Measurements from ENCODE around the gene CBR3. TPM values are rescaled to one million over a fixed set of nuclear protein-coding genes. Genes with fewer than 3 reads are reported as not detected.
A peak's percentile ranks its signal among the peaks of the same experiment; 100 is the strongest.
"Not testable (repeated sequence)": the region's sequence is repeated elsewhere in the genome, so short reads cannot be mapped to it uniquely, and the experiment has no call there.

The CBR3 gene
- total RNA-seq, 1 donor from 2014 or later, result 6.5 TPM

DNA sequence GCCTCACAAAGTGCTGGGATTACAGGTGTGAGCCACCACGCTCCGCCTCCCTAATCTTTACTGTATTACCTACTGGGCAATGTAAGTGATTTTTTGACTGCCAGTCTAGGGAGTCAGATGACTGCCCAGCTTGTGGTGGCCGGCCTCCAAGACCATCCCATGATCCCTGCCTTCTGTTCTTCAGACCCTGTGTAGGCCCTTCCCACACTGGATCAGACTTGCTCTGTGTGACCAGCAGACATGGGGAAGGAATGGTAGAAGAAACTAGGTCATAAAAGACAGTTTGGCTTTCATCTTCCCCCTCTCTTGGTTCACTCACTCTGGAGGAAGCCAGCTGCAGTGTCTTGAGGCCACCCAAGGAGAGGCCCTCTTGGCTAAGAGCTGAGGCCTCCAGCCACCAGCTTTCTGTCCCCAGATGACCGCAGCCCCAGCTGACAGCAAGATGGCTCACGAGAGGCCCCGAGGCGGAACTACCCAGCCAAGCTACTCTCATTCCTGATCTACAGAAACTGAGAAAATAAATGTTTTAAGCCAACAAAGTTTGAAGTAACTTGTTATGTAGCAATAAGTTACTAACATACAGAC, 14.5 kb upstream of the CBR3 start:
- no peak for DNase-seq

DNA sequence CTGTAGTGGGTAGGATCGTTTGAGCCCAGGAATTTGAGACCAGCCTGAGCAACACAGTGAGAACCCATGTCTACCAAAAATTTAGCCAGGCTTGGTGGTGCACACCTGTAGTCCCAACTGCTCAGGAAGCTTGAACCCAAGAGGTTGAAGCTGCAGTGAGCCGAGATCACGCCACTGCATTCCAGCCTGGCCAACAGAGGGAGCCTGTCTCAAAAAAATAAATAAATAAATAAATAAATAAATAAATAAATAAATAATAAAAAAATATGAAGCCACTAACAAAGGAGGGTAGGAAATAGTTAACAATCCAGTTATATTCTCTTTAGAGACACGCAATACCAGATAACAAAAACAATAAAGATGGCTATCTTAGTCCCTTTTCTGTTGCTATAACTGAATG, 11.9 kb upstream of the CBR3 start:
- no peak for DNase-seq

DNA sequence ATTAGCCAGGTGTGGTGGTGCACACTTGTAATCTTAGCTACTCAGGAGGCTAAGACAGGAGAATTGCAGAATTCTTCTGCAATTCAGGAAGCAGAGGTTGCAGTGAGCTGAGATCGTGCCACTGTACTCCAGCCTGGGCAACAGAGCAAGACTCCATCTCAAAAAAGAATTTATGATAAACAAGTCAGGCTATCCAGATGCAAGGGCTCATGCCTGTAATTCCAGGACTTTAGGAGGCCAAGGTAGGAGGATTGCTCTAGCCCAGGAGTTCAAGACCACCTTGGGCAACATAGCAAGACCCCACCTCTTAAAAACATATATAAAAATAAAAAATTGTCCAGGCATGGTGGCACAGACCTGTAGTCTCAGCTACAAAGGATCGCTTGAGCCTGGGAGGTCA, 10.5 kb upstream of the CBR3 start:
- no peak for DNase-seq

DNA sequence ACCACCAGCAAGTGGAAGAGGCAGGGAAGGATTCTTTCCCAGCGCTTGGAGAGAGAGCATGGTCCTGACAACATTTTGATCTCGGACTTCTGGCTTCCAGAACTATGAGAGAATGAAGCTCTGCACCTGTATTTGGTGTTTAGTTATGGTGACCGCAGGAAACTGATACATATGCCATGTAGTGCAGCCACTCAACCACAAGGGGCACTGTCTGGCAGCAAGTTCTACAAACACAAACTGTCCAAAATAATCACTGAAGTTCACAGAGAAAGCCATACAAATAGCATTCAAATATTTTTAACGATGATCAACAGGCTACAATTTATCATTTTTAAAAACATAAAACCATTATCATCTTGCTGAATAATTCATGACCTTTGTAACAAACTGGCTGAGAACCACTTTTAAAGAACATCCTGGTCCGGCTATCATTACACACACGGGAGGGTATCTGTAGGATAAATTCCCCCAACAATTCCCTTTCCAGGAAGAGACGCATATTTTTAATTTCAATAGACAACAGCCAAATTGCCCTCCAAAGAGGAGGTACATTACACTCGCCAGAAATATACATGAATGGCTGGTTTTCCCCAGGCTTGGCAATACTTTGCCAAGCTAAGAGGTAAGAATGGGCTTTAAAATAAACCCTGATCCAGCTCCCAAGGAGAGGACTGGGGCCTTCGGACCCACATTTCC, 9.2 kb upstream of the CBR3 start:
- peak; percentile 65 for DNase-seq

DNA sequence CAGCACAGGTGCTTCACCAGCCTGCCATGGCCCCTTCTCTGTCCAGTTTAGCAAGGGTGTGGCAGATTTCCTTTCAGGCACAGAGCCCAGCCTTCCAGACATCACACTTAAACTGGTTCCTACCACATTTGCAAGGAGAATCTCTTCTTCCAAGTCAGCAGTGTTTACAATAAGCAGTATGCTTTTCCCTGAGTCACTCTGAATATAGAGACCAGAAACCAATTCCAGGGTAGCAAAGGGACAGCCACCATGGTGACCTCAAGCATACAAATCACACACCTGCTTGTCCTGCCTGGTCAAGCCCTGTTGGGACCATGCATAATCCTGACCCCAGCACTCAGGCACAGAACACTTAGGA, 8.7 kb upstream of the CBR3 start:
- no peak for DNase-seq

DNA sequence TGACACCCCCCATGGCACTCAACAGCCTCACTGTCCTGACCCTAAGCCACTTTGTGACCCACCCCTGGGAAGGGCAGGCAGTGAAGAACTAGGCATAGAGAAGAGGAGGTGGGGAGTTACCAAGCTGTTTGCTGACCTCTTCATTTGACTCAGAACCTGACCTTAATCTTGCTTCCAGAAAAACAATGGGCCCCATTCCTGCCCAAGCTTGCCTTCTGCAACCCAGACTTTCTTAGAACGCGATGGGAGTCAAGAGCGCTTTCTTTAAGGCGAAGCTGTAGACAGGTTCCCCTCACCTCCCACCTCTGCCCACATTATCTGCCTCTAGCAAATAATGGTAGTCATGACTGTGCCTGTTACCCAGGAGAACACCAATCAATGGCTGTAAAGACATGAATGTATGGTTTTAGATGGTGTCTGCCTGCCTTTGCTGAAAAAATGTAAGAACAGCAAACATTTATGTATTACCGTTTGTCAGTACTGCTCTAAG, 8.2 kb upstream of the CBR3 start:
- DNase-seq, result no peak

DNA sequence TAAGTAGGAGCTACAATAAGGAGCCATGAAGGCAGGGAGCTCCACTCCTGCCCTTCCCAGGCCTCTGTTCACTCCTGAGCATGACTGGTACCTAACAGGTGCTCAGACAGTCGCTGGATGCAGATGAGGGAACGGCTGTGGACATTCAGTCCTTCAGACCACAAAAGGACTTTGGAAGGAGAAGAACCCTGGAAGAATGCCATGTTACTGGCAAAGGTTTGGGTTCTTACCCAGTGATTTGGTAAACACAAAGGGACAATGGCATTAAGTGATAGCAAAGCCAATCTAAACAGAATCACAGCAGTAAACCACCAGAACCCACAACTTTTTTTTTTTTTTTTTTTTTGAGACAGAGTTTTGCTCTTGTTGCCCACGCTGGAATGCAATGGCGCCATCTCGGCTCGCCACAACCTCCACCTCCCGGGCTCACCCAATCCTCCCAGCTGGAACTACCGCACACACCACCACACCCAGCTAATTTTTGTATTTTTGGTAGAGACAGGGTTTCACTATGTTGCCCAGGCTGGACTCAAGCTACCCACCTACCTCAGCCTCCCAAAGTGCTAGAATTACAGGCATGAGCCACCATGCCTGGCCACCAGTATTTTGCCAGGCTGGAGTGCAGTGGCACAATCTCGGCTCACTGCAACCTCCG, 7.5 kb upstream of the CBR3 start:
- DNase-seq, result no peak

DNA sequence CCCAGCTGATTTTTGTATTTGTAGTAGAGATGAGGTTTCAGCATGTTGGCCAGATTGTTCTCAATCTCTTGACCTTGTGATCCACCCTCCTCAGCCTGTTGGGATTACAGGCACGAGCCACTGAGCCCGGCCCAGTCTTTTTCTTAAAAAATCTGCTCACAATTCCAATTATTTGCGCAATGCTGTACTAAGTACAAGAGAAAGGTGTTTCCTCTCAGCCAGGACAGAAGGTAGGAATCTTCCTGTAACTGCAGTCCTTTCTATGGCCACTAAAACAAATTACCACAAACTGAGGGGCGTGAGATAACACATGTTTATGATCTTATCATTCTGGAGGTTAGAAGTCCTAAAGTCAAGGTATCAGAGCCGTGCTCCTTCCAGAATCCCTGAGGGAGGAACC, 6.9 kb upstream of the CBR3 start:
- no peak for DNase-seq

DNA sequence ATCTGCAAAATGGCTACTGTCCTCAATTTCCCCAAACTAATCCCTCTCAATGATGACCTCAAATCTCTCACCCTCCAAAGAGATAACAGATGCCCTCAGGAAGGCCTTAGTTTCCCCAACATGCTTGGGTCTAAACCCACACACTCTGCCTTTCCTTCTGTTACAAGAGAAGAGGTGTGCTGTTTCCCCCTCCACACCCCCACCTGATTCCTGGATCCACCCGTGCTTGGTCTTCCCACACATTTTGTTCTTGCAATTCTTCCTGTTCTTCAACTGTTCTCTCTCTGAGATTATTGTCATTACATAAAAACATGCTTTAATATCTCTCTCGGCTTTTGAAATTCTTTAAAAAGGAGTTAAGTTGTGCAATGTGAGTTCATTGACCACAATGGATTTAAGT, 5.7 kb upstream of the CBR3 start:
- DNase-seq, result no peak

DNA sequence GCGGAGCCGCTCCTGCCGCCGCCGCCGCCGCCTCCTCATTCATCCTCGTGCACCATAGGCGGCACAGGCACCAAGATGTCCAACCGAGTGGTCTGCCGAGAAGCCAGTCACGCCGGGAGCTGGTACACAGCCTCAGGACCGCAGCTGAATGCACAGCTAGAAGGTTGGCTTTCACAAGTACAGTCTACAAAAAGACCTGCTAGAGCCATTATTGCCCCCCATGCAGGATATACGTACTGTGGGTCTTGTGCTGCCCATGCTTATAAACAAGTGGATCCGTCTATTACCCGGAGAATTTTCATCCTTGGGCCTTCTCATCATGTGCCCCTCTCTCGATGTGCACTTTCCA, 4.5 kb upstream of the CBR3 start:
- not testable (repeated sequence) for DNase-seq

DNA sequence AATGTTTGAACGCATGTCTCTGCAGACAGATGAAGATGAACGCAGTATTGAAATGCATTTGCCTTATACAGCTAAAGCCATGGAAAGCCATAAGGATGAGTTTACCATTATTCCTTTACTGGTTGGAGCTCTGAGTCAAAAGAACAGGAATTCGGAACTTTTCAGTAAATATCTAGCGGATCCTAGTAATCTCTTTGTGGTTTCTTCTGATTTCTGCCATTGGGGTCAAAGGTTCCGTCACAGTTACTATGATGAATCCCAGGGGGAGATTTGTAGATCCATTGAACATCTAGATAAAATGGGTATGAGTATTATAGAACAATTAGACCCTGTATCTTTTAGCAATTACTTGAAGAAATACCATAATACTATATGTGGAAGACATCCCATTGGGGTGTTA, 4.0 kb upstream of the CBR3 start:
- not testable (repeated sequence) for DNase-seq

DNA sequence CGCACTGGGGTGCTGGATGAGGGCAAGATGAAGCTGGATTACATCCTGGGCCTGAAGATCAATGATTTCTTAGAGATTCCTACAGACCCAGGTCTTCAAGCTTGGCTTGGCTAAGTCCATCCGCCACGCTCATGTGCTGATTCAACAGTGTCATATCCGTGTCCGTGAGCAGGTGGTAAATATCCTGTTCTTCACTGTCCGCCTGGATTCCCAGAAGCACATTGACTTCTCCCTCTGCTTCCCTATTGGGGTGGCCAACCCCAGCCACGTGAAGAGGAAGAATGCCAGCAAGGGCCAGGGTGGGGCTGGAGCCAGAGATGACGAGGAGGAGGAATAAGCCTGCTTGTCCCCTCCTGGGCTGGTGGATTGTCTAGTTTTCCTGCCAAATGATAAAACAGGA, 2.2 kb upstream of the CBR3 start:
- no peak for DNase-seq

DNA sequence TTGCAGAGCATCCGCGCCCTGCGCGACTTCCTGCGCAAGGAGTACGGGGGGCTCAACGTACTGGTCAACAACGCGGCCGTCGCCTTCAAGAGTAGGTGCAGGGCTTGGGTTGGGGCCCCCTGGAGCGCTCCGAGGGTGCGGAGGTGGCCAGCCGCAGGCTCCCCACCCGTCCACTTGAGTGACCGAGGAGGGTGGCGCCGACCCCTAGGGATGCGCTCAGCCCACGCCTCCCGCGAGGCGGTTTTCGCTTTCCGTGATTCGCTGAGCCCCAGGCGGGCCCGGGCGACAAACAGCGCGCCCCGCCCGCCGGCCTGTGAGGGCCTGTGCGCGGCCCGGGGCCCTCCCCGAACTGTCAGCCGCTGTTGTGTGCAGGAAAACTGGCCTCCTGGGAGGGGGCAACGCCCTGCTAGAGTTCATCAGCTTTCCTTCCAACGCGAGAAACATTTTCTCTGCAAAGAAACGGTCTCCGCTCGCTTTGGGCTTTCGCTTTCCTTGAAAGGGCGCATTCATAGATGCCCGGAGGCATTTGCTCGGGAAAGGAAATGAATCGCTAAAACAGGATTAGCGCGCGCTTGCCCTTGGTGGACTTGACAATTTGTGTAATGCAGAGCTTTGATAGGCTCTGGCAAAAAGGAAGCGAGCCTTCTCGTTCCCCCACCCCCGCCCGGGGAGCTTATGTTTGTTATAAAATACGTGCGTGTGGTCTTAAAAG, 668 bp downstream of the CBR3 start:
- peak; percentile 79 for DNase-seq

DNA sequence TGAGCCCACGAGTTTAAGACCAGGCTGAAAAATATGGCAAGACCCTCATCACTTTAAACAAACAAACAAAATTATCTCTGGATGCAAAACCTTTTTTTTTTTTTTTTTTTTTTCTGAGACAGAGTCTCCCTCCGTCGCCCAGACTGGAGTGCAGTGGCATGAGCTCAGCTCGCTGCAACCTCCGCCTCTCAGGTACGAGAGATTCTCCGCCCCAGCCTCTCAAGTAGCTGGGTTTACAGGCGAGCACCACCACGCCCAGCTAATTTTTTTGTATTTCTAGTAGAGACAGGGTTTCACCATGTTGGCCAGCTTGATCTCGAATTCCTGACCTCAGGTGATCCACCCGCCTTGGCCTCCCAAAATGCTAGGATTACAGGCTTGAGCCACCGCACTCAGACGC, 4.9 kb downstream of the CBR3 start:
- not testable (repeated sequence) for DNase-seq

DNA sequence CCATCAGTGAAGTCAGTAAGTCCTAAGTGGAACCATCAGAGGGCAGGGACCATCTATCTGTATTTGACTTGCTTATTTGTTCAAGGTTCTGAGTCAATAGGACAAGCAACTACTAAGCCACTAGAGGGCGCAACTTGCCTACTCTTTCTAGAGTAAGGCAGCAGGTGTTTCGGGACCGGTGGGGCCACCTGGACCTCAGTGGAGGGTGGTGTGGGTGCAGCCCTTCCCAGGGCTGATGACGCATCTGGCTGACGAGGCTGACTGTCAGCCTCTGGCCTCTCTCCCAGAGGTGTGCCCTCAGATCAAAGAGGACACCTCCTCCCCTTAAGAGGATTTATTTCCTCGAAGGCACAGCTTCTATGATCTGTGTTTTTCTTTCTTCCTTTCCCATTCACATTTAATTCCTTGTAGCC, 6.6 kb downstream of the CBR3 start:
- peak; percentile 90 for DNase-seq

DNA sequence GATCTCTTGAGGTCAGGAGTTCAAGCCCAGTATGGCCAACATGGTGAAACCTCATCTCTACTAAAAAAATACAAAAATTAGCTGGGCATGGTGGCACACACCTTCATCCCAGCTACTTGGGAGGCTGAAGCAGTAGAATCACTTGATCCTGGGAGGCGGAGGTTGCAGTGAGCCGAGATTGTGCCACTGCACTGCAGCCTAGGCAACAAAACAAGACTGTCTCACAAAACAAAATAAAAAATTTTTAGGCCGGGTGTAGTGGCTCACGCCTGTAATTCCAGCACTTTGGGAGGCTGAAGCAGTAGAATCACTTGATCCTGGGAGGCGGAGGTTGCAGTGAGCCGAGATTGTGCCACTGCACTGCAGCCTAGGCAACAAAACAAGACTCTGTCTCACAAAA, 9.4 kb downstream of the CBR3 start:
- DNase-seq, result not testable (repeated sequence)

DNA sequence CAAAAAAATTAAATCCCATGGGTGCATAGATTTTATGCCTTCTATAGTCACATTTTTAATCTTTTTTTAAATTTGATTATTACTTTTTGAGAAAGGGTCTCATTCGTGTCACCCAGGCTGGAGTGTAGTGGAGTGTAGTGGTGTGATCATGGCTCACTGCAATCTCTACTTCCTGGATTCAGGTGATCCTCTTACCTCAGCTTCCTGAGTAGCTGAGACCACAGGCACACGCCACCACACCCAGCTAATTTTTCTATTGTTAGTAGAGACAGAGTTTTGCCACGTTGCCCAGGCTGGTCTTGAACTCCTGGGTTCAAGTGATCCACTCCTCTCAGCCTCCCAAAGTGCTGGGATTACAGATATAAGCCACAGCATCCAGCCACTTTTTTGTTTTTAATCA, 10.4 kb downstream of the CBR3 start:
- no peak for DNase-seq

DNA sequence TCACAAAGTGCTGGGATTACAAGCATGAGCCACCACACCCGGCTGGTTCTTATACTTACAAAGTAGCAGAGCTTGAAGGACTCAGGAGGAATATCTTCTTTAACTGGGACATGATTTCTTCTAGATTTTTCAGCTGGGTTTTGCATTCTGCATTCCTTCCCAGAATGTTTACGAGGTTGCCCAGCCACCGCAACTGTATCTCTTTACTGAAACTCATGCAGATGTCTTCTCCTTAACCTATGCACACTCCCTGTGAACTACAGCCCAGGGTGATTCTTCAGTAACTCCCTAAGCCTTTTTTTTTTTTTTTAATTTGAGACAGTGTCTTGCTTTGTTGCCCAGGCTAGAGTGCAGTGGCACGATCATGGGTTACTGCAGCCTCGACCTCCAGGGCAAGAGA, 13.0 kb downstream of the CBR3 start:
- DNase-seq, result no peak

DNA sequence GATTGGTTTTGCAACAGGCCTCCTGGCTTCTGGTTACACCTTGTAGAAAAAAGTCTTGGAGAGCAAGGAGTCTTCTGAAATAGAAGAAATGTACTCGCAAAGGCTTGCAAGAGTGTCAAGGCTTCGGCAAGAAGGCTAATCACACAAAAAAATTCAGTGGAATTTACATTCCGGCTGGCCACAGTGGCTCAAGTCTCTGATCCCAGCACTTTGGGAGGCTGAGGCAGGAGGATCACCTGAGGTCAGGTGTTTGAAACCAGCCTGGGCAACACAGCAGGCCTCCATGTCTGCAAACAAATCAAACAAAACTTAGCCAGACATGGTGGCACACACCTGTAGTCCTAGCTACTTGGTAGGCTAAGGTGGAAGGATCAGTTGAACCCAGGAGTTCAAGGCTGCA, 14.0 kb downstream of the CBR3 start:
- DNase-seq, result no peak

DNA sequence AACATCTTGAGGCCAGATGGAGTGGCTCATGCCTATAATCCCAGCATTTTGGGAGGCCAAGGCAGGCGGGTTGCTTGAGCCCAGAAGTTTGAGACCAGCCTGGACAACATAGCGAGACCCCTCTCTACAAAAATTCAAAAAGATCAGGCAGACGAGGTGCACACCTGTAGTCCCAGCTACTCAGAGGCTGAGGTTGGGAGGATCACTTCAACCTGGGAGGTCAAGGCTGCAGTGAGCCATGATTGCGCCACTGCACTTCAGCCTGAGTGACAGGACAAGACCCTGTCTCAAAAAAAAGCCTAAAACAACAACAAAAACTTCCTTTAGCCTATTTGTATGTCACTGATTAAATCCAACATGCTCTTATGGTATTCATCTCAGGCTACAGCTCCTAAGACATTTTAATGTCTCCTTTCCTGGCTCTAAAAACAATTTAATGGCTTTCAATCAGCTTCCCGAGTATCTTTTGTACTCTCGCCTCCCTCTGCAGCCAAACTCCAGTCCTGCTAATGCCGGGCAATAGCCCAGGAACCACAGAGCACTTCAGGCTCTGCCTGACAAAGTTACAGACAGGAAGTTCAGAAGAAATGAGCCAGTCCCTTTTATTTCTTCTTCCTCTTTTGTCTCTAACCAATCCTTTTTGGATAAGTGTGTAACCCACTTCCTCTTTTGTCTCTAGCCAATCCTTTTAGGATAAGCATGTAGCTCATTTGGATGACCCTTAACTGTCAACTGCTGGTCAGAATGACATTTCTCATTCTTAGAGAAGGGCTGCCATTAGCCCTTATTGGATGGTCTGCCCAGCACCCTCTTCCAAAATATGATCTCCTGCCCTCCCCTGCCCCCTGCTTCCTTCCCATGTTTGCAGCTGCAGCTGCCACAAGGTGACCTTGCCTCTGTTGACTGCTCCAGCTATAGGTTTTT, 15.2 kb downstream of the CBR3 start:
- peak; percentile 53 for DNase-seq

DNA sequence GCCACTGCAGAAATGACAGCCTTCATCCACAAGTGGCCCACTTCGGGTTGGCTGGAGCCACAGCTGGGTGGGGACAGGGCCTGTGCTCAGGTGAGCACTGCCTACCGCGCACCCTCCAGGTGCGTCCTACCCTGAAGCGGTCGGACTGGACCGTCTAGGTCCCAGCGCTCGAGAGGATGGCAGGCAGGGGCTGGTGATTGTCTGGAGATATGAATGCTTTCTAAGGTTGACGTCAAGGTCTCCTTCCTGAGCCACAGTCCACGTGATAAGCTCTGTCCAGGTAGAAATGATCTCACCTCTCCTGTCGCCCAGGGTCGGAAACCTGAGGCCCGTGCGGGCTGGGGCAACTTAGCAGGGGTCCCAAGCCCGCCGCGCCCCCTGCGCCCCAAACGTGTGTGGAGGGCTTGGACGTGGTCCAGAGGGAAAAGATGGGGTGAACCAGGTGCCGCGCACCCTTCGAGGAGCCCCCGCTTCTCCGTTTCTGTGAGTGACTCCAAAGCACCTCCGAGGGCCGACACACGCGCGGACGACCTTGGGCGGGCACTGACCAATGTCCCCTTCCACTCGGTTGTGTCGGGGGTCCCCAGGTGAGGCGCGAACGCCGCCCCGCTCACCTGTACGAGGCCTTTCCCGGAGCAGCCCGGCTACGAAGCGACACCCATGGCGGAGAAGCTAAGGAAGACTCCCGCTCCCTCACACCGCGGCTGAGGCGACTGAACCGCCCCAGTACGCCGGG, 20.9 kb downstream of the CBR3 start:
- DNase-seq, result no peak

All from tongue (tissue), 2 donors.